Hematopoietic multipotent progenitor cell treated with erythropoietin and hydrocortisone succinate and interleukin-3 and kit ligand, for 8 days (in vitro differentiated cells): Measurements from ENCODE around the gene SLC22A23.

Source experiments
- DNase-seq: peaks from one replicate; pipeline ENCODE4 v3.0.0-alpha.2; 2015

Gene SLC22A23

GRCh38 chr6:3330199-3330598 is 126.7 kb downstream of the SLC22A23 start:
- no peak for DNase-seq

GRCh38 chr6:3329393-3330051 is 127.3 kb downstream of the SLC22A23 start:
- DNase-seq = no peak

DNA sequence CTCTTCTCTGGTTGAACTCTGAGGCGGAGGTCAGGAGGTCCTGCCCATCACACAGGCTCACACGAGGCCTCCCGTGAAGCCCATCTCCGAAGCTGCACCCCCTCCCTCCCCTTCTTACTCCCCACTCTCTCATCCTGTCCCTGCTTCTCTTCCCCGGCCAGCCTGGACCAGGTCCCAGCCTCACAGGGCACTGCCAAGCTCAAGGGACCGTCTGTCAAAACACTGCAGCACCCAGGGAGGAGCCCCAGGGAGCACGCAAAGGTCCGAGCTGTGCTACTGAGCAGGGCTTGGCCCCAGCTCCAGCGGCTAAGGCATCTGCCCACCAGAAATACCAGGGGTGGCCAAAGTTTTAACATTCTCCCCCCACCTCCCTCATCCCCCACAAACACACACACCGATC is 128.1 kb downstream of the SLC22A23 start:
- no peak for DNase-seq

DNA sequence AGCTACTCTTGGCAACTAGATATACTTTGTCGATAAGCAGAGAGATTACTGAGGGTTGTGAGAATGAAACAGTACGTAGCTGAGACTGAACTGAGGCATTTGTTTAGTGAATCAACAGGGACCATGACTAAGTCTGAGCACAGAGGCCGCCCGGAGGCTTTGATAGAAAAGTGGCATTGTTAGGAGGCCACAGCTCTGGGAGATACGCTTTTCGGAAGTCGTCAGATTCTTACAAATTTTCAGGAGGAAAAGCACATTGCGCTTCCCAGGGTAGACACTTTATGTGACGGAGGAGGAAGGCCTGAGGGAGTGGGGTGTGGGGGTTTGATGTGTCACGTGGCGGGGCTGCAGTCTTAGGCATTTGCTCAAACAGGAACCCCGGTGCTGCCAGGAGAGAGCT is 128.7 kb downstream of the SLC22A23 start:
- no peak for DNase-seq

- no peak for DNase-seq
Measured at GRCh38 chr6:3327403-3327802, 129.4 kb downstream of the SLC22A23 start.

- no peak for DNase-seq
Measured at GRCh38 chr6:3326981-3327380, 129.9 kb downstream of the SLC22A23 start.

DNA sequence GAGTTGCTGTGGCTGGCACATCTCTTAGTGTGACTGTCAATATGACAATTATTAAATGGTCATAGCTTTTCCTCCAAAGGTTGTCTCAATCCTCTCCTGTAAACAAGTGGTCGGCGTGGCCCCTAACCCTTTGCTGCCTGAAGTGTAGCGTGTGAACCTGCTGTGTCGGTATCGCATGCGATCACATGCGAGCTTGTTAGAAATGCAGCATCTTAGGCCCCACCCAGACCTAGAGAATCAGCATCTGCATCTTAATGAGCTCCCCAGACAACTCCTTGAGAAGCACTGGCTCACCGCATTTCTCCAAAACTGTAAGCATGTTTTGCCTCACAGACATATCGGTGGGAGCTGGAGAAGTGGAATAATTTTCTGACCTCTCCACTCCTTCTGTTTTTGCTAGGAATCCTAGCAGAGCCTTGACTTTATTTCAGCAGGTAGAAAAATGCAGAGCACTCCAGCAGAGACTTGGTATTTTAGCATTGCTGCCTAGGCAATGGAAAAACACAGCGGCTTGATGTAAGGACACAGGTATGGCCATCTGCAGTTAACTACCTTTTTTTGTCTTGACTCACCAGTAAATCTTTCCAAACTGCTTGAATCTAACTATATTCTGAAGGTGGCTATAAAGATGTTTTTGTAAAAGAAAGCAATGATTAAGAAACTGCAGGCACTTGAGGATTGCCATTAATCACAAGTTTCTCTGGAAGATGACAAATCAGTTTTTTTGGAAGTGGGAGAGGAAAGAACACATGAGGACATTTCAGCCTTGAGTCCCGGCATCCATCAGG is 130.5 kb downstream of the SLC22A23 start:
- no peak for DNase-seq

DNA sequence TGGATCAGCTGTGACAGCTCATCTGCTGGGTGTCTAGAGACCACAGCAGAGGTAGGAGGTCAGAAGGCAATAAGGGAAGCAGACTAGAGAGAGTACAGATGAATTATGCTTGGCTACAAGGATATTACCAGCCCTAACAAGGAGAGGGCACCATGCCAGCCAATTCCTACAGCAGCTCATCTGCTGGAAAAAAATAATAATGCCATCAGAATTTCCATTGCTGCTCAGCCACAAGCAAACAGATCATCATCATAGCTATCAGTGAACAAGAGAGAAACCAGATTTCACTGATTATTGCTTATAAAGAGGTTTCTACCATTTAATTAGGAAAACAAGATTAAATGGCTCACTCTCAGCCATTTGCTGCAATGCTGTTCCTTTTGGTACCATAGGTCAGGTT is 131.6 kb downstream of the SLC22A23 start:
- DNase-seq = peak; percentile 38

GRCh38 chr6:3324262-3324942 is 132.4 kb downstream of the SLC22A23 start:
- peak; percentile 74 for DNase-seq

- no peak for DNase-seq
Measured at GRCh38 chr6:3323696-3324261, 133.1 kb downstream of the SLC22A23 start.

DNA sequence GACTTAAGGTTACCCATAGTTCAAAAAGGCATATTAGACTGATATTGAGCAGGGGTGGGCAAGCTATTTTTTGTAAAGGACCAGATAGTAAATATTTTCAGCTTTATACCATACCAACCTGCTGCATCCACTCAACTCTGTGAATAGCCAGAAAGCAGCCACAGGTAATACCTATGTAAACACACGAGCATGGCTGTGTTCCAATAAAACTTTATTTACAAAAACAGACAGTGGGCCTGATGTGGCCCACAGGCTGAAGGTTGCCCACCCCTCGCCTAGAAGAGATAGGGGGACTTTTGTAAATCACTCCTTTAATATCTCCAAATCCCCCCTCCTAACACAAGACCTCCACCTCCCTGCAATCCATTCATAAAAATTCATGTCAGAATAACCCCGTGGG is 133.7 kb downstream of the SLC22A23 start:
- DNase-seq = no peak

DNA sequence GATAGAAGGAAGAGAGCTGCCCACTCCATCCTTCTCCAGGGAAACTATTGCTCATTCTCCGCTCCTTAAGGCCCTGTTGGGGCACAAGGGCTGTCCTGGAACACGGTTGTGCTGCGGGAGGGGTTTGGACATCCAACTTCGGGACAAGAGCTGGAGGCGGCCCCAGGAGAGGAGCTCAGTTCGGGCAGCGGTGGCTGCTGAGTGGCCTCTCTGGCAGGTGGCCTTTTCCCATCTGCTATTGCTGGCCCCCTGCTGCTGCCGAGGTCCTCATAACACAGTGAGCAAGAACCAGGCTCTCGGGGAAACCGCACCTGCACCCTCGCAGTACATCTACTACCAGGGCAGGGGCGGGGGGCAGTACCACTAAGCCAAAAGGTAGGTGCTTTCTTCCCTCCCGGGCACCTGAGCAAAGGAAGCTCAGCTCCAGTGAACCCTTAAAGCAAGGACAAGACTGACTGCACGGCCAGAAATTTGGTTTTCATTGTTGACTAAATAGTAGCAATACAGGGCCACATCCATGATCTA is 134.4 kb downstream of the SLC22A23 start:
- no peak for DNase-seq

DNA sequence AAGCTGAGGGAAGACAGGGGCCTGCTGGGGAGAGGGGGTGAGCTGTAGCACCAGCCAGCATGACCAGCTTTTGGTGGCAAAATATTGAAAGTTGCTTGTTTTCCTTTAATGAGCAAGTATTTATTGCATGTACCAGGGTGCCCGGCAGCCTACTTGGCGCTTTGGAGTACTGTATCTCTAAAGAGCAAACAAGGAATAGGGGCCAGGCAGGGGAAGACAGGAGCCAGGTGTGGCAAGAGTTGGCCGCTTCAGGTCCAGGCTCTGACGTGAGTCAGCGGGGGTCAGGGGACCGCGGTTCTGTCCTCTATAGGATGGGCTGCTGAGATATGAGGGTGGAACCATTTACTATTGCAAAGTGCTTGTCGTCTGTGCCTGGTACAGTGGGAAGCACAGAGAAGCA is 135.0 kb downstream of the SLC22A23 start:
- DNase-seq = no peak

GRCh38 chr6:3321042-3321441 is 135.8 kb downstream of the SLC22A23 start:
- no peak for DNase-seq

GRCh38 chr6:3320238-3320811 is 136.5 kb downstream of the SLC22A23 start:
- no peak for DNase-seq

GRCh38 chr6:3319610-3320200 is 137.1 kb downstream of the SLC22A23 start:
- DNase-seq = no peak

GRCh38 chr6:3318821-3319540 is 137.9 kb downstream of the SLC22A23 start:
- no peak for DNase-seq

- no peak for DNase-seq
Measured at GRCh38 chr6:3318226-3318625, 138.6 kb downstream of the SLC22A23 start.

GRCh38 chr6:3317741-3318211 is 139.1 kb downstream of the SLC22A23 start:
- DNase-seq = no peak

DNA sequence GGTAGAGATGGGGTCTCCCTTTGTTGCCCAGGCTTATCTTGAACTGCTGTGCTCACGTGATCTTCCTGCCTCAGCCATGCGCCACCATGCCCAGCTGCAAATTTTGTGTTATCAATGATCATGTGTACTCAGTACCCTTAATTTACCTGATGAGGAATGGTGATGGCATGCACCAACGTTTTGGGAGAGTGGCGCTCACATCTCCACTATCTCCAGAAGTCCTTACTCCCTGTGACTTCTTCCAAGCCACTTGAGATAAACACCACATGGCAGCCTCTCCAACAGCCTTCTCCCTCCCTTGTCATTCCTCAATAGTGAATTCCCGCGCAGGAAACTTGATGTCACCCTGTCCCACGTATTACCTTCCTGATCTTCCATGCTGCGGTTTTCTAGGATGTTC is 140.0 kb downstream of the SLC22A23 start:
- no peak for DNase-seq

- no peak for DNase-seq
Measured at GRCh38 chr6:3316331-3316730, 140.5 kb downstream of the SLC22A23 start.

DNA sequence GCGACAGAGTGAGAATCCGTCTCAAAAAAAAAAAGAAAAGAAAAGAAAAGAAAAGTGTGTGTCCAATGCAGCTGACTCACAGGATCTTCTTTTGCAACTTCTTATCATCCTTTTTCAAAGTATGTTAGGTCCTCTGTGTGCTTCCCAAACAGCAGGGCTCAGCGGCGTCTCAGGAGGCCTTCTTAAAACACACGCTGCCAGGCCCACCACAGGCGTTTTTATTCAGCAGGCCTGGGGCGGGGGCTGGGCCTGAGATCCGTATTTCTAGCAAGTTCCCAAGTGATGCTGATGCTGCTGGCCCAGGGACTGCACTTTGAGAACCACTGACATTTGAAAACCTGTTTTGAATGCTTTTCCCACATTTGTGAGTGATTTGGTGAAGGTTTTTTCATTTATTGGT is 141.0 kb downstream of the SLC22A23 start:
- no peak for DNase-seq
